ENCODE results near the gene SFXN5.

DNA sequence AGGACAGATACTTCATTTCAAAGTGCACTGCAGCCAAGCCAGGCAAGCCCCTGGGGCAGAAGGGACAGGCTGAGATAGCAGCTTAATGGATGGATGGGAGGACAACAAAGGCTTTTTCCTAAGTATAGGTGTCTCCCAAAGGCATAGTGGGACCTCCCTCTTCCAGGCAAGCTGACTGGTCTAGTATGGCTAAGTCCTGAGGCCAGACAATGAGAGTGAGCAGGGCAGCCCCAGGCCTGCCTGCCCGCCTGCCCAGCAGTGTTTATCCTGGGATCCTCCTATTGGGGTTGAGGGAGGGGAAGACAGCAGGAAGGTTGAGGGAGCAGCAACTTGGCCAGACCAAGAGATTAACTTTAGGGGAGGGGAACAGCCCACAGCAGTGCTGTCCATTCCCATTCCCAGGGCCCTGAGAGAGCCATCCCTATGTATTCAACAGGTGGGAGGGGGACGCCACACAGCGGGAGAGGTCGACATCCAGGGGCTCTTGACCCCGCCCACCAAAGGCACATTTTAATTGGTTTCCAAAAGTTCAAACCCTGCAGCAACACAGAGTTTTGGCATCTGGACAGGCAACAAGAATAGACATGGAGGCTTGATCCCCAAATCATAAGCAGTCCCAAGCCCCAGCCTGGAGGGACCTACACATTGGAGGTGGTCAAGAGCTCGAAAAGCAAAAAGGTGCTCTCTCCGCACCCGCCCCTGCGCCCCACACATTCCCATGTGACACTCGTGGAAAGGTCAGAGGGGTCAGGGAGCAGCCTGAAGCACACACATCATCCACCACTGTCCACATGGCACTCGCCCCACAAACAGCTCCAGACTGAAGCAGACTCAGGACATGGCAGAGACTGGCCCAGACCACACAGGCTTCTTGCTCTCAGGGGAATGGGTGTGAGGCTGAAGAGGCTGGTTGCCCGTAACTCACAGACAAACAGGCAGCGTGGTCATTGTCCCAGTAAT is 2.9 kb upstream of the SFXN5 start:
- no peak for TF ChIP-seq HDAC6 (IDR thresholded peaks at IDR 0.05; ENCODE audit: low read depth, low read length)
- no peak for TF ChIP-seq EP300 (IDR thresholded peaks at IDR 0.05; ENCODE audit: borderline replicate concordance in 1 of 2, low read depth in 2 of 2, low read length in 2 of 2)
- TF ChIP-seq NRF1 (IDR thresholded peaks at IDR 0.05; ENCODE audit: low read depth, low read length), result no peak
- TF ChIP-seq CHD1 (IDR thresholded peaks at IDR 0.05; ENCODE audit: low read depth, low read length), result no peak
- TF ChIP-seq MAFK (IDR thresholded peaks at IDR 0.05; ENCODE audit: low read depth, low read length), result no peak
